ENCODE results near the gene IFT88. TPM values are rescaled to one million over a fixed set of nuclear protein-coding genes. Genes with fewer than 3 reads are reported as not detected.

IFT88 gene, protein sequence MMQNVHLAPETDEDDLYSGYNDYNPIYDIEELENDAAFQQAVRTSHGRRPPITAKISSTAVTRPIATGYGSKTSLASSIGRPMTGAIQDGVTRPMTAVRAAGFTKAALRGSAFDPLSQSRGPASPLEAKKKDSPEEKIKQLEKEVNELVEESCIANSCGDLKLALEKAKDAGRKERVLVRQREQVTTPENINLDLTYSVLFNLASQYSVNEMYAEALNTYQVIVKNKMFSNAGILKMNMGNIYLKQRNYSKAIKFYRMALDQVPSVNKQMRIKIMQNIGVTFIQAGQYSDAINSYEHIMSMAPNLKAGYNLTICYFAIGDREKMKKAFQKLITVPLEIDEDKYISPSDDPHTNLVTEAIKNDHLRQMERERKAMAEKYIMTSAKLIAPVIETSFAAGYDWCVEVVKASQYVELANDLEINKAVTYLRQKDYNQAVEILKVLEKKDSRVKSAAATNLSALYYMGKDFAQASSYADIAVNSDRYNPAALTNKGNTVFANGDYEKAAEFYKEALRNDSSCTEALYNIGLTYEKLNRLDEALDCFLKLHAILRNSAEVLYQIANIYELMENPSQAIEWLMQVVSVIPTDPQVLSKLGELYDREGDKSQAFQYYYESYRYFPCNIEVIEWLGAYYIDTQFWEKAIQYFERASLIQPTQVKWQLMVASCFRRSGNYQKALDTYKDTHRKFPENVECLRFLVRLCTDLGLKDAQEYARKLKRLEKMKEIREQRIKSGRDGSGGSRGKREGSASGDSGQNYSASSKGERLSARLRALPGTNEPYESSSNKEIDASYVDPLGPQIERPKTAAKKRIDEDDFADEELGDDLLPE
- total RNA-seq (2014; rRNA removed; shearing (Covaris generic); ENCODE audit: low replicate concordance): 7.4 and 10.8 TPM in 2 replicates

GRCh38 chr13:20566898-20567874 is at the start of gene IFT88:
Gene IFT88, plus strand, starts transcription at chr13:20567157. Its CDS starts 7,229 bp downstream, at chr13:20574386.
- H3K36me3 ChIP-seq (ENCODE audit: insufficient read depth, low read length): no peaks in the 10 kb centered on the region; the same call in 1 of the 2 replicates
- peak; percentile 96 for DNase-seq
- peaks cover 20% of the 10 kb centered on the region for H3K79me2 ChIP-seq (ENCODE audit: low read length)
- no peaks in the 10 kb centered on the region for H4K20me1 ChIP-seq (ENCODE audit: insufficient read depth, low read depth, low read length)
- H2AFZ ChIP-seq (ENCODE audit: low read length): peak within 1 kb of the TSS; percentile 96
- H3K9ac ChIP-seq (ENCODE audit: low read length): peak within 1 kb of the TSS; percentile 90
- no peaks in the 10 kb centered on the region for H3K9me2 ChIP-seq (replicated peaks; ENCODE audit: insufficient read depth, low read length)
- peaks cover 13% of the 10 kb centered on the region for H3K4me1 ChIP-seq (ENCODE audit: low read length)
- H3K9me3 ChIP-seq (ENCODE audit: low read length): peaks cover 12% of the 10 kb centered on the region
- peak within 1 kb of the TSS; percentile 76 for H3K27ac ChIP-seq (ENCODE audit: low read length)
- peak within 1 kb of the TSS; percentile 91 for H3K4me3 ChIP-seq (ENCODE audit: low read length)
- peak within 1 kb of the TSS; percentile 100 for H3K4me2 ChIP-seq (ENCODE audit: low read depth, low read length, poor library complexity, severe bottlenecking)
- H3K27me3 ChIP-seq (ENCODE audit: low read length): no peaks in the 10 kb centered on the region

- H3K9me3 ChIP-seq (ENCODE audit: low read length): no peaks in the 10 kb centered on the region
- no peaks in the 10 kb centered on the region for H3K27me3 ChIP-seq (ENCODE audit: low read length)
- no peak overlapping the region for H3K4me2 ChIP-seq (ENCODE audit: low read depth, low read length, poor library complexity, severe bottlenecking)
- no peaks in the 10 kb centered on the region for H3K4me1 ChIP-seq (ENCODE audit: low read length)
- H3K4me3 ChIP-seq (ENCODE audit: low read length): no peak overlapping the region
- no peak overlapping the region for H3K9ac ChIP-seq (ENCODE audit: low read length)
- no peaks in the 10 kb centered on the region for H3K9me2 ChIP-seq (replicated peaks; ENCODE audit: insufficient read depth, low read length)
- no peak overlapping the region for H3K27ac ChIP-seq (ENCODE audit: low read length)
- DNase-seq: no peak
- no peaks in the 10 kb centered on the region for H3K36me3 ChIP-seq (ENCODE audit: insufficient read depth, low read length)
- H3K79me2 ChIP-seq (ENCODE audit: low read length): no peaks in the 10 kb centered on the region
- no peaks in the 10 kb centered on the region for H4K20me1 ChIP-seq (ENCODE audit: insufficient read depth, low read depth, low read length)
- H2AFZ ChIP-seq (ENCODE audit: low read length): no peak overlapping the region
Observed at GRCh38 chr13:20518660-20519100, 48.3 kb upstream of the IFT88 start.

DNA sequence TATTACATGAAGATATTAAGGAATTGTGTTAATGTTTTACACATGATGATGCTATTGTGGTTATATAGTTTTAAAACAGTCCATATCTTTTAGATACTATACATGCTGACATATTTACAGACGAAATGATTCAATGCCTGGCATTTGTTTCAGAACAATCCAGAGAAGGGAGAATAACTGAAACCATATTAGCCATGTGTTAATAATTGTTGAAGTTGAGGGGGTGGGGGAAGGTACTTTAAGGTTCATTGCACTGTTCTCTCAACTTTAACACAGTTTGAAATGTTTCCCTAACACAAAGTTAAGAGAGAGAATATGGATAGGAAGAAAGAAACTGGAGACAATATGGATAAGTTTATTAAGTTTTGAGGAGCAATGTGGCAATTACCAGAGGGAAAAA is 47.1 kb upstream of the IFT88 start:
- Histone ChIP-seq H3K4me2 (ENCODE audit: low read depth, low read length, poor library complexity, severe bottlenecking) (no peak overlapping the region), H3K36me3 (ENCODE audit: insufficient read depth, low read length) (no peaks in the 10 kb centered on the region), H3K79me2 (ENCODE audit: low read length) (no peaks in the 10 kb centered on the region), H4K20me1 (ENCODE audit: insufficient read depth, low read depth, low read length) (no peaks in the 10 kb centered on the region), H3K9me2 (replicated peaks; ENCODE audit: insufficient read depth, low read length) (no peaks in the 10 kb centered on the region), H2AFZ (ENCODE audit: low read length) (no peak overlapping the region), H3K9ac (ENCODE audit: low read length) (no peak overlapping the region), H3K4me1 (ENCODE audit: low read length) (peaks cover under 1% of the 10 kb centered on the region; the same call in 1 of the 2 replicates), H3K27me3 (ENCODE audit: low read length) (no peaks in the 10 kb centered on the region), H3K9me3 (ENCODE audit: low read length) (no peaks in the 10 kb centered on the region), H3K27ac (ENCODE audit: low read length) (no peak overlapping the region), H3K4me3 (ENCODE audit: low read length) (no peak overlapping the region)
- DNase-seq: no peak

- Histone ChIP-seq H3K9me2 (replicated peaks; ENCODE audit: insufficient read depth, low read length) (no peaks in the 10 kb centered on the region), H3K36me3 (ENCODE audit: insufficient read depth, low read length) (no peaks in the 10 kb centered on the region), H2AFZ (ENCODE audit: low read length) (no peak overlapping the region), H3K4me2 (ENCODE audit: low read depth, low read length, poor library complexity, severe bottlenecking) (no peak overlapping the region), H3K79me2 (ENCODE audit: low read length) (no peaks in the 10 kb centered on the region), H3K4me3 (ENCODE audit: low read length) (no peak overlapping the region), H3K9ac (ENCODE audit: low read length) (no peak overlapping the region), H4K20me1 (ENCODE audit: insufficient read depth, low read depth, low read length) (no peaks in the 10 kb centered on the region), H3K9me3 (ENCODE audit: low read length) (no peaks in the 10 kb centered on the region), H3K27ac (ENCODE audit: low read length) (no peak overlapping the region), H3K27me3 (ENCODE audit: low read length) (no peaks in the 10 kb centered on the region), H3K4me1 (ENCODE audit: low read length) (peaks cover 12% of the 10 kb centered on the region)
- no peak for DNase-seq
Observed at GRCh38 chr13:20521364-20522115, 45.4 kb upstream of the IFT88 start.

GRCh38 chr13:20525144-20525600 is 41.8 kb upstream of the IFT88 start:
- Histone ChIP-seq H3K9me2 (replicated peaks; ENCODE audit: insufficient read depth, low read length) (no peaks in the 10 kb centered on the region), H3K79me2 (ENCODE audit: low read length) (no peaks in the 10 kb centered on the region), H3K27ac (ENCODE audit: low read length) (no peak overlapping the region), H2AFZ (ENCODE audit: low read length) (peak overlapping the region; percentile 94), H3K9me3 (ENCODE audit: low read length) (no peaks in the 10 kb centered on the region), H3K27me3 (ENCODE audit: low read length) (no peaks in the 10 kb centered on the region), H4K20me1 (ENCODE audit: insufficient read depth, low read depth, low read length) (no peaks in the 10 kb centered on the region), H3K4me2 (ENCODE audit: low read depth, low read length, poor library complexity, severe bottlenecking) (peak overlapping the region; percentile 67), H3K9ac (ENCODE audit: low read length) (peak overlapping the region; percentile 70), H3K36me3 (ENCODE audit: insufficient read depth, low read length) (no peaks in the 10 kb centered on the region), H3K4me3 (ENCODE audit: low read length) (peak overlapping the region; percentile 72), H3K4me1 (ENCODE audit: low read length) (peaks cover 16% of the 10 kb centered on the region)
- DNase-seq: no peak

DNA sequence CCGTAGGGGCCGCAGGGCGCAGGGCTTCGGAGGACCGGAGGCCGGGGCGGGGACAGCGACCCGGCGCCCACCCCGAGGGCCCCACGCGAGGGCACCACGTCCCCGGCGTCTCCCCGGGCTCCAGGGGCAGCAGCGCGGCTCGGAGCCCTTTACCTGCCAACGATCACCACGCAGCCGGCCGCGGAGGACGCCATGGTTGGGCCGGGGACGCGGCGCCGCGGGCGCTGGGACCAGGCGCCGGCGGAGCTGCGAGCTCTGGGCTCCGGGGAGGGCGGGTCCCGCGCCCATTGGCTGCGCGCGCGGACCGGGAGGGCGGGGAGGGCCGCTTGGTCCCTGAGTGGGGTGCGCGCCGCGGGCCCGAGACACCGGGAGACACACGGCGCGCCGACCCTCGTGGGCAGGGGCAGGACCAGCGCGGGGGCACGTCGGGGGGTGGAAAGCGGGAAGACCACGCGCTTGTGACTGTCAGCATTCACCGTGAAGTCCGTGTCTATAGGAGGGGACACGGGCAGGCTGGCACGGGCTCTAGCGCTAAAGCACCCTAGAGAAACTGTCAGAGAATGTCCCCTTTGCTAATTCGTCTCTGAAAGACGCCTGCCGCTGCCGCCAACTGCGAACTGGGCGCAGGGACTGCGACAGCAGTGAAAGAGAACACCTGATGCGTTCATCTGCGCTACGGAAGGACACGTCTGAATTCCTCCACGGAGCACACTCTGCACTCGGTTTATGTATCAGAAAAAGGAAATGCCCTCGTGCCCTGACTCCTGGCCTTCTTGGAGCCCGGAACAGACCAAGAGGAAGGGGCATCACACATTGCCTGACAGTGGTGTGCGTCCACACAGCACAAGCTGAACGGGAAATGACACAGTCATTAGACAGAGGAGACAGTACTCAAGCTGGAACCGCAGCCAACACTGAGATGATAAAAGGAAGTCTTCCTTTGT is 41.1 kb upstream of the IFT88 start, which contains the start of gene CRYL1:
Gene CRYL1, minus strand, starts transcription at position 257 of the 944 bp plus-strand sequence. Its CDS starts 63 bp downstream, at position 194.
- Histone ChIP-seq H3K27me3 (ENCODE audit: low read length) (no peaks in the 10 kb centered on the region; the same call in 1 of the 2 replicates), H3K9me2 (replicated peaks; ENCODE audit: insufficient read depth, low read length) (no peaks in the 10 kb centered on the region), H3K79me2 (ENCODE audit: low read length) (no peaks in the 10 kb centered on the region), H3K9ac (ENCODE audit: low read length) (peak within 1 kb of the TSS; percentile 70), H3K4me2 (ENCODE audit: low read depth, low read length, poor library complexity, severe bottlenecking) (peak within 1 kb of the TSS; percentile 67), H3K36me3 (ENCODE audit: insufficient read depth, low read length) (no peaks in the 10 kb centered on the region), H3K27ac (ENCODE audit: low read length) (no peak within 1 kb of the TSS), H4K20me1 (ENCODE audit: insufficient read depth, low read depth, low read length) (no peaks in the 10 kb centered on the region), H3K4me1 (ENCODE audit: low read length) (peaks cover 16% of the 10 kb centered on the region), H2AFZ (ENCODE audit: low read length) (peak within 1 kb of the TSS; percentile 94), H3K4me3 (ENCODE audit: low read length) (peak within 1 kb of the TSS; percentile 72), H3K9me3 (ENCODE audit: low read length) (no peaks in the 10 kb centered on the region; the same call in 1 of the 2 replicates)
- peak; percentile 83 for DNase-seq

Data from Karpas-422 (cell line).